Keratinocyte (primary cell): ENCODE data around the gene DIAPH1.

Source experiments
- CTCF ChIP-seq, 3 experiments: IDR thresholded peaks in 1 of 3; conservative IDR thresholded peaks in 1 of 3; optimal IDR thresholded peaks in 1 of 3; 2 replicates in 2 of 3; 3 replicates in 1 of 3; pipeline versions ENCODE3 to v1.5.1; 2011; ENCODE audit warnings: low read length in 3 of 3, mild to moderate bottlenecking in 3 of 3, moderate library complexity in 2 of 3, control low read depth in 1 of 3, inconsistent platforms in 1 of 3; ENCODE audit not compliant: insufficient read depth in 2 of 3; ENCODE audit errors: extremely low read depth in 1 of 3
- EZH2 ChIP-seq: IDR thresholded peaks from one replicate; pipeline ENCODE4 v1.6.1; 2012; ENCODE audit warnings: inconsistent platforms, mild to moderate bottlenecking, low read length, moderate library complexity

DNA sequence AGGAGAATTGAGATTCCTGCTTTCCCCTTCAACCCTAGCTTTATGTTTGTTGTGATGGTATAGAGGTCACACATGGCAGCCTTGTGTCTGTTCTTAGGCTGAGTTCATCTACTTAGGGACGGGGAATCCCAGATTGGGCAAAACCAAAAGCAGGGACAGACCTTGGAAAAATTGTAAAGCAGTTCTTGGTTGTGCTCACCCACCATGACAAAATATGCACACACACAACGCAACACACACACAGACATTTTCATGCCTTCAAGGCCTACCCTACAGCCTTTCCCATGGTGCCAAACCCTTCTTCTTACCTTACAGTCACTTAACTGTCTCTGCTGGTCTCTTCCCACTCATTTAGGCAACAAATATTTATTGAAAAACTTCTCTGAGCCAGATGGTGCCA is 115.1 kb downstream of the DIAPH1 start:
- no peak for TF ChIP-seq CTCF (optimal IDR thresholded peaks at IDR 0.05 in 1 of 3, IDR thresholded peaks at IDR 0.05 in 1 of 3, conservative IDR thresholded peaks at IDR 0.05 in 1 of 3; ENCODE audit: extremely low read depth in 1 of 3, insufficient read depth in 2 of 3, low read length in 3 of 3)
- TF ChIP-seq EZH2, result no peak
